DMS114 treated with DMSO at 0.1 percent for 48 hours (cell line): ENCODE results near the gene NR6A1.

Experiments
- DNase-seq: peaks from one replicate; lab custom pipeline; 2025; ENCODE audit not compliant: unreplicated experiment; lab: John Stamatoyannopoulos, UW

NR6A1 gene

GRCh38 chr9:124507880-124508423 lies 263.2 kb downstream of the NR6A1 start:
- no peak for DNase-seq

- no peak for DNase-seq
Measured at GRCh38 chr9:124506931-124507879, 263.9 kb downstream of the NR6A1 start, which contains the start of gene NR5A1. TSS of gene NR5A1 (minus strand) at chr9:124507399. CDS start at chr9:124503395, 4,004 bp downstream.

GRCh38 chr9:124506433-124506832 lies 264.7 kb downstream of the NR6A1 start:
- no peak for DNase-seq

GRCh38 chr9:124505901-124506346 lies 265.2 kb downstream of the NR6A1 start:
- no peak for DNase-seq

GRCh38 chr9:124505006-124505900 lies 265.9 kb downstream of the NR6A1 start:
- no peak for DNase-seq

- no peak for DNase-seq
Measured at GRCh38 chr9:124504530-124505005, 266.5 kb downstream of the NR6A1 start.

- DNase-seq = no peak
Measured at GRCh38 chr9:124503713-124504529, 267.2 kb downstream of the NR6A1 start.

- no peak for DNase-seq
Measured at GRCh38 chr9:124502711-124503702, 268.1 kb downstream of the NR6A1 start.

- no peak for DNase-seq
Measured at GRCh38 chr9:124501771-124502320, 269.3 kb downstream of the NR6A1 start.

- no peak for DNase-seq
Measured at GRCh38 chr9:124500796-124501611, 270.1 kb downstream of the NR6A1 start.

GRCh38 chr9:124500028-124500795 lies 270.9 kb downstream of the NR6A1 start:
- DNase-seq = no peak

GRCh38 chr9:124499216-124499615 lies 271.9 kb downstream of the NR6A1 start:
- no peak for DNase-seq

- no peak for DNase-seq
Measured at GRCh38 chr9:124498499-124499146, 272.5 kb downstream of the NR6A1 start.

- DNase-seq = no peak
Measured at GRCh38 chr9:124498040-124498439, 273.1 kb downstream of the NR6A1 start.

- no peak for DNase-seq
Measured at GRCh38 chr9:124497441-124497840, 273.7 kb downstream of the NR6A1 start.

GRCh38 chr9:124496463-124496862 lies 274.6 kb downstream of the NR6A1 start:
- no peak for DNase-seq

GRCh38 chr9:124496075-124496449 lies 275.0 kb downstream of the NR6A1 start:
- DNase-seq = no peak
